NCI-H748 (cell line): ENCODE results near the gene LRFN3.
"Not testable (repeated sequence)": the region's sequence is repeated elsewhere in the genome, so short reads cannot be mapped to it uniquely, and the experiment has no call there.

ENCODE experiments used
- DNase-seq: peaks from one replicate; lab custom pipeline; 2025; ENCODE audit not compliant: unreplicated experiment; lab: John Stamatoyannopoulos, UW

Gene LRFN3

DNA sequence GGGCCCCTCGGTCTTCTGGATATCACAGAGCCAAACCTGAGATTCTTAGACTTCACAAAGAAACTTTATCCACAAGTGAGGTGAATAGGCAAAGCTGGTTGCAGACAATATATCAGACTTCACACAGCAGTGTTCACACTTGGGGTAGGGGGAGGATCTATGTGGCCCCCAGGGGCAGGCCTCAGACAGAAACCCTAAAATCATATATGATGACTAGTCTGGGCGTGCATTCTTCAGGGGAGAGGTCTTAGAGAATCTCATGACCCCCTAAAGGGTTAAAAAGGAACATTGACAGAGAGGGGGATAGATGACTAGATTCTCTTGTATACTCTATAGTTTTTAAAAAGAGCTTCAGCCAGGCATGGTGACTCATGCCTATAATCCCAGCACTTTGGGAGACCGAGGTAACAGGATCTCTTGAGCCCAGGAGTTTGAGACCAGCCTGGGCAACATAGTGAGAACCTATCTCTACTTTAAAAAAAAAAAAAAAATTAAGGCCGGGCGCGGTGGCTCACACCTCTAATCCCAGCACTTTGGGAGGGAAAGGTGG, 30.9 kb upstream of the LRFN3 start:
- DNase-seq = no peak

DNA sequence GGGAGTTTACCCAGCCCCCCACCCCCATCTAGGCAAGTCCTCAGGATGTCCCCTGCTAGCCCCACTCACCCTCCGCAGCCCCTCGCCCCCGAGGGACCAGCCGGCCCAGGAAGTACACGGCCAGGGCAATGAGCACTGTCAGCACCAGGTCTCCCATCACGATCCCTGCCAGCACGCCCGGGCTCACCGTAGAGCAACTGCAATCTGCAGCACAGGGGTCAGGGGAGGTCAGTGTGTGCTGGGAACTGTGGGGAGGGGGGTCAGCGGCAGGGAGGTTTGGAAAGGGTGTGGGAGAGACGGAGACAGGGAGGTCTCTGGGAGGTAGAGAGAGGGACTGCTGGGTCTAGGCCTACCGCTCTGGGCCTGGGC, 28.8 kb upstream of the LRFN3 start:
- no peak for DNase-seq

DNA sequence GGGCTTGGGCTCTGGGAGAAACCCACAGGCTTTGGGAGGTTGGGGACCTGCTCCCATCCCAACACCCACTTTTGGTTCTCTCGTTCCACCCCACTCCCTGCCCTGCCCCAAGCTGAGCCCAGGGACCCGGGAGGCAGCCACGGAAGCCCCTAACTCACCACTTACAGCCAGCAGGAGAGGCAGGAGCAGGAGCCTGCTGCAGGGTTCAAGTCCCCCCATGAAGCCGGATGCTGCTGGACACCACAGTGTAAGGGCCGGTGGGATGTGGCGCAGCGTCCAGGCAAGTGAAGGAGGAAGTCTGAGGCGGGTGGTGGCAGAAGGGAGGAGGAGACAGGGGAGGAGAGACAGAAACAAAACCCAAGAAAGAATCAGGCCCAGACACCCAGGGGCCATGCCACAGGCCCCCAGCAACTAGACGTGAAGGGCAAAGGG, 28.1 kb upstream of the LRFN3 start, which contains the start of gene TYROBP:
Gene TYROBP (minus strand): TSS at position 286 of the 432 bp plus-strand sequence. CDS start 67 bp downstream, at position 219.
- no peak for DNase-seq

DNA sequence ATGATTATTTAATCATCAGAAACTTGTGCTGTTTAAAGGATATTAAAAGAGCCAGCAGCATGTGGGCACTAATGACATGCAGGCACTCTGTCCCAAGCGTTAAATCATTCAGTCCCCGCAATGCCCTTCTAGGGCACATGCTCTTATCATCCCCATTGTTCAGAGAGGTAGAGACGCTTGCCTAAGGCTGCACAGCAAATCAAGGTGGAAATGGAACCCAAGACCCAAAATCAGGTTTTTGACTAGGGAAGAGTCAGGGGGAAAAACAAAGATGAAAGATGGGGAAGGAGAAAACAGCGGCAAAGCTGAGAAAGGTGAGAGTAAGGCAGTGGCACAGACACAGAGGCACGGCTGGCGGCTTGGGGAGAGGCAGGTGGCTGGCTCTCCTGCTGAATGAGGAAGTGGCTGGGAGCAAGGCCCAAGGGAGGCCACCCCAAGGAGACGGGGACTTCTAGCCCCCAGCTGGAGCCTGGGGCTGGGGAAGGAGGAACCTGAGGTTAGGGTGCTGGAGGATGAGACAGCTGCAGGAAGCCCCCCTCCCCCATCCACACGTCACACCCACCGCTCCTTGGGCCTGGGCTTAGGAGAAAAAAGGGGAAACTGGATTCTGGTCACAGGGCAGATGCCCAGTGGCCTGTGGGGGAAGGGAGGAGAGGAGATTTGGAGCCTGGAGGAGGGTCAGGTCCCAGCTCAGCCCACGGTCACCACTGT, 27.0 kb upstream of the LRFN3 start:
- no peak for DNase-seq

DNA sequence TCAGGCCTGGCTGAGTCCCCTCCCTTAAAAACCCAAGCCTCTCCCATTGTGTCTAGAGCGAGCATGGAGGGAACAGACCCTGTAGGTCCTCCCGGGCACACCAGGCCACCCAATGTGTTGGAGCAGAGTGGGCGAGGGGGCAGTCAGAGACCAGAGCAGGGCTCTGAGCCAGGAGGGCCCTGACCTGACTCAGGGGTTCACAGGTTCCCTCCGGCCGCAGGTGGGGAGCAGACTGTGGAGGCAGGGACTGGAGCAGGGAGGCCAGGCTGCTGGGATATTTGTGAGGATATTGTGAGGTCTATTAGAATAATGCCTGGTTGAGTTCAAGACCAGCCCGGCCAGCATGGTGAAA, 26.5 kb upstream of the LRFN3 start:
- DNase-seq = no peak

DNA sequence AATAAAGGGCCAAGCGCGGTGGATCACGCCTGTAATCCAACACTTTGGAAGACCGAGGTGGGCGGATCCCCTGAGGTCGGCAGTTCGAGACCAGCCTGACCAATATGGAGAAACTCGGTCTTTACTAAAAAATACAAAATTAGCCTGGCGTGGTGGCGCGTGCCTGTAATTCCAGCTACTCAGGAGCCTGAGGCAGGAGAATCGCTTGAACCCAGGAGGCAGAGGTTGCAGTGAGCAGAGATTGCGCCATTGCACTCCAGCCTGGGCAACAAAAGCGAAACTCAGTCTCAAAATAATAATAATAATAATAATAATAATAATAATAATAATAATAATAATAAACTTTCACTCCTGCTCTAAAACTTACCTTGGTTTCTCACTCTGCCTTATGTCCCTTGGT, 25.8 kb upstream of the LRFN3 start:
- DNase-seq = not testable (repeated sequence)

DNA sequence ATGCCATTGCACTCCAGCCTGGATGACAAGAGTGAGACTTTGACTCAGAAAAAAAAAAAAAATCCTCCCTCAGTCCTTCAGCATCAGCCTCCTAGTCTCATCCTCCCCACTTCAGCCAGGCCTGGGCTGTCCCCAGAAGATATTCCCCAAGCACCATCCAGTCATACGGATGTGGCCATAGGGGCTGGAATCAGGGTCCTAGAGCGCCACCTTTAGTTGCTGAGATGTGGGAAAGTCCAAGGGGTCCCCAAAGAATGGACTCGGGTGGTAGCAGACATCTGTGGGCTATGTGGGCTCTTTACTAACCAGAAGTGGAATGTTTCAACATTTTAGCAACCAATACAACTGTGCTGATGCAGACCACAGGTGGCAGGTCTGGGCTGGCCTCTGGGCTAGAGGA, 25.0 kb upstream of the LRFN3 start:
- peak; percentile 36 for DNase-seq

DNA sequence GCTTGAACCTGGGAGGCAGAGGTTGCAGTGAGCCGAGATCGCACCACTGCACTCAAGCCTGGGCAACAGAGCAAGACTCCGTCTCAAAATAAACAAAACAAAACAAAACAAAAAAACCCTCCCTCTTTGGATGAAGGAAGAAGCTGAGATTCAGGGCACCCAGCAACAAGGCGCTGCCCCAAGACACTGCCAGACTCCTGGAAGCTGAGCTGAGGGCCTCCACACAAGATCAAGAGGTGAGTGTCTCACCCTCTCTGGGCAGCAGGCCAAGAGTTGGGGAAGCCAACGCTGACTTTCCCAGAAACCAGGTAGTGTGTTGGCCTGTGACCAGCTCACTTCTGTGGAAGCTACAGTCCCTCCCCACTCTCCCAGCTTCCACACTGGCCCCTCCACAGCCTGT, 24.4 kb upstream of the LRFN3 start:
- DNase-seq = no peak

DNA sequence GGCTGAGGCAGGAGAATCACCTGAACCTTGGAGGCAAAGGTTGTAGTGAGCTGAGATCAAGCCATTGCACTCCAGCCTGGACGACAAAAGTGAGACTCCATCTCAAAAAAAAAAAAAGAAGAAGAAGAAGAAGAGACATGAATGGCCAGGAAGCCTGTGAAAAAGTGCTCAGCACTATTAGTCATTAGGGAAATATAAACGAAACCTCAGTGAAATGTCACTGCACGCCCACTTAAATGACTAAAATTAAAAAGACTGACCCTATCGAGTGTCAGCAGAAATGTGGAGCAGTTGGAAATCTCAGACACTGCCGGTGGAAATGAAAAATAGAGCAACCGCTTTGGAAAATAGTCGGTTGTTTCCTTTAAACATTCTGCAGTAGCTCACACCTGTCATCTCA, 22.6 kb upstream of the LRFN3 start:
- no peak for DNase-seq

DNA sequence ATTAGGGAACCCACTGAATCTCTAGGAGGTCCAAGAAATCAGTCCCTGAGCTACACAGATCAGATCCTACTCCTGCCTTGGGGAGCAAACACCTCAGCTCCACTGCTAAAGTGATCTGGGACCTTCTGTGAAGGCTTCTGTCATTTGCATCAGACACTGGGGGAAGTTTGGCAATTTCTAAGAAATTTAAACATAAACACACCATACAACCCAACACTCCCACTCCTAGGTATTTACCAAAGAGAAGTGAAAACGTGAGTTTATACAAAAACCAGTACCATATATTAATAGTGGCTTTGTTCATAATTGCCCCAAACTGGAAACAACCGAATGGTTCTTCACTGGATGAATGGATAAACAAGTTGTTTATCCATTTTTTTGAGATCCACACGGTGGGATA, 20.7 kb upstream of the LRFN3 start:
- DNase-seq = no peak

DNA sequence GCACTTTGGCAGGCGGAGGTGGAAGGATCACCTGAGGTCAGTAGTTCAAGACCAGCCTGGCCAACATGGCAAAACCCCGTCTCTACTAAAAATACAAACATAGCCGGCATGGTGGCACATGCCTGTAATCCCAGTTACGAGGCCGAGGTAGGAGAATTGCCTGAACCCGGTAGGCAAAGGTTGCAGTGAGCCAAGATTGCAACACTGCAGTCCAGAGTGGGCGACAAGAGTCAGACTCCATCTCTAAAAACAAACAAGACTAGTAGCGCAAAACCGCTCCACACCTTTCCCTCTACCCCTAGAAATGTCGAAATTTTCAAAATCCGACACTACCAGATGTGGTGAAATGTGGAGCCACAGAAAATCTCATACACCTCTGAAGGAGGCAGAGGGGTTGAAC, 16.9 kb upstream of the LRFN3 start:
- DNase-seq = no peak

DNA sequence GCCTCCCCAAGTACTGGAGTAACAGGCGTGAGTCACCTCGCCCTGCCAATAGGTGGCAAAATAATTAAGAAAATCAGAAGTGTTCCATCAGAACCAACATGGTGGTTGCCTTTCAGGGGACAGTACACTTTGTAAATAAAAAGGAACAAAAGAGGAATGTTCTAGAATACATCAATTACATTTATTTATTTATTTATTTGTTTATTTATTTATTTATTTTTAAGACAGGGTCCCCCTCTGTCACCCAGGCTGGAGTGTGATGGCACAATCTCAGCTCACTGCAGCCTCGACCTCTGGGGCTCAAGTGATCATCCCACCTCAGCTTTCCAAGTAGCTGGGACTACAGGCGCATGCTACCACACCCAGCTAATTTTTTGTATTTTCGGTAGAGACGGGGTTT, 15.2 kb upstream of the LRFN3 start:
- no peak for DNase-seq

DNA sequence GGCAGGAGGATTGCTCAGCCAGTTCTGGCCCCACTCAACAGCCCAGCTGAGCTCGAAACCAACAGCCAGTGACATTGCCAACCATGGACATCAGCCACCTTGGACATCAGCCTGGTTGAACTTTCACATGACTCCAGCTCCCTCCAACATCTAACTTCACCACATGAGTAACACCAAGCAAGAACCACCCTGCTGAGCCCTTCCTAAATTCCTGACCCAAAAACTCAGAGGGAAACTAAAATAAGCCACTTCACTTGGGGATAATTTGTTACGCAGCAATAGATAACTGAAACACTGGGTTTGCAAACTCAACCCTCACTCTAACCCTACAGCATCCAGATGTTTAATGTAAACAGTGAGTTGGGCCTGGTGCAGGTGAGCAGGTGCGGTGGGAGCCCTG, 10.7 kb upstream of the LRFN3 start:
- no peak for DNase-seq

DNA sequence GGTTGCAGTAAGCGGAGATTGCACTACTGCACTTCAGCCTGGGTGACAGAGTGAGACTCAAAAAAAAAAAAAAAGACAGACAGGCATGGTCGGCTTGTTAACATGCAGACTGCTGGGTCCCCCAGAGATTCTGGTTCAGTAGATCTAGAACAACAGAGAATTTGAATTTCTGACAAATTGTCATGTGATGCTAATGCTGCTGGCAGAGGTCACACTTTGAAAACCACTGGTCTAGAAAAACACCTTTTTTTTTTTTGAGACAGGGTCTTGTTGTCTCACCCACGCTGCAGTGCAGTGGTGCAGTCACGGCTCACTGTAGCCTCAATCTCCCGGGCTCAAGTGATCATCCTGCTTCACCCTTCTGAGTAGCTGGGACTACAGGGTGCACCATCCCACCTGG, 7.7 kb upstream of the LRFN3 start:
- no peak for DNase-seq

DNA sequence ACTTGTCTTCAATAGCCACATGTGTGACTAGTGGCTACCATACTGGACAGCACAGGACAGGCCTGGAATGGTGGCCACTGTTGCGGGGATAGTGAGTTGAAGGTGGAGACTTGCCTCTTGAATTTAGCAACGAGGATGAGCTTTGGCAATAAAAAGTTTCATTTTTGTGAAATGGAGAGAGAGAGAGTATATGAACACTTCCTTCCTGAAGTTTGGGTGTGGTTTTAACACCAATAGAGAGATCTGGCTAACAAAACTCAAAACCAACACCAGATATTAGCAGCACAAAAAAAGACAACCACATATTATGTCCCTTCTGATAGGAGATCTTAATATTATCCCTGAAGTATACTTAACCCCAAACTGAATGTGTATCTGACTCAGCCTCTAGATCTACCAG, 6.3 kb upstream of the LRFN3 start:
- DNase-seq = no peak

DNA sequence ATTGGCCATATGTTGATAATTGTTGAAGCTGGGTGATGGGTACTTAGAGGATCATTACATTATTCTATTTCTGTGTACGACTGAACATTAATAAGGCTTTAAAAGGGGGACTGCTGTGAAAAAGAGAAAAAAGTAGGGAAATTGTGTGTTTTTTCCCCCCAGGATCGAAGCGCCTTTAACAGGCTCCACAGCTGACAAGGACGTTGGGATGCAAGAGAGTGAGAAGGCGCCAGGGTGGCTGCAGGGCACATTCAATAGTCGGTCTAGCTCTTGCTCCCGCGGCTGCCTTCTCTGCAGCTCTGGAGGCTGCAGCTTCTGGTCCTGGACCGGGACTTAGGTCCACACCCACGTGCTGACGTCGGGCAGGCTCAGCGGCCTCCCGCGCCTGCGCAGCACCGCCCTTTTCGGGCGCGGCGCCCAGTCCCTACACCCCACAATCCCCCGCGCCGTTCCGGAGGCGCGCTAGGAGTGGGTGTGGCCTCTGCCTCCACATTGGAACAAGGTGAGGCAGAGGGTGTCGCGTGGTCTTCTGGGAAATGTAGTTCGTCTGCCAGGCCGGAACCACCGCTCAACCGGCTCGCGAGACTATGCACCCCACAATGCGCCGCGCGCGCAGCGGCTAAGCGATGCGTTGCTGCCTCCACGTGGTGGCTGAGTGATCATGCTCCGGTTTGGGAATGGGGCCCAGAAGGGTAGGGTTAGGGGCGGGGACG, 4.9 kb upstream of the LRFN3 start:
- DNase-seq = peak; percentile 100

DNA sequence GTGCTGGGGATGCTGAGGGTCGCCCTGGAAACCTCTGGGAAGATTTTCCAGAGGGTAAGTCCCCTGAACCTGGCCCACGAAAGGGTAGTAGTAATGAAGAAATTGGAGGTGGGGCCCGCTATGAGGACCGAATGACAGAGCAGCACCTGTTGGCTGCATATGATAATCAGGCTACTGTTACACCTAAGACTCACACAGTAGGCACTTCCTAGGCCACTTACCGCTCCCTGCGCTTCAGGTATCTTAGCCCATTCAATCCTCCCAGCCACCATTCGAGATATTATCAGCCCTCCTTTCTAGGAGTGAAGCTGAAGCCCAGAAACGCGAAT, 4.3 kb upstream of the LRFN3 start:
- DNase-seq = no peak

DNA sequence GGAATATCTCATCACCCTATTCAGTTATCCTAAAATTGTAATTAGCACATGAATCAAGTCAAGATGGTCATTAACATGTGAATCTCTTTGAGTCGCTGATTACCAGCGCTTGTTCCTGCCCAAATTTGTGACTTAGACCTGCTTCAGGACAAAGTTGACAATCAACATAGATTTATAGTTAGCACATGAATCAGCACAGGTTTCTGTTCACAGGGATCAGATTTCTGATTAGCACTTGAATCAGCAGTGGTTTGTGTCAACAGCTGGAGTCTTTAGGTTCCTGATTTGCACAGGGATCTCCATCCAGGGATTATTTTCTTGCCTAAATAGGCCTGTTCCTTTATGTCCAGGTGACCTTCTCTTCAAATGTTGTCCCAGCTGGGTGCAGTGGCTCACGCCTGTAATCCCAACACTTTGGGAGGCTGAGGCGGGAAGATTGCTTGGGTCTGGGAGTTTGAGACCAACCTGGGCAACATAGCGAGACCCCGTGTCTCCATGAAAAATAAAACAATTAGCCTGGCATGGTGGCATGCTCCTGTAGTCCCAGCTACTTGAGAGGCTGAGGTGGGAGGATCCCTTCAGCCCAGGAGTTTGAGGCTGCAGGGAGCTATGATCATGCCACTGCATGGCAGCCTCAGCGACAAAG, 3.8 kb upstream of the LRFN3 start:
- DNase-seq = no peak

DNA sequence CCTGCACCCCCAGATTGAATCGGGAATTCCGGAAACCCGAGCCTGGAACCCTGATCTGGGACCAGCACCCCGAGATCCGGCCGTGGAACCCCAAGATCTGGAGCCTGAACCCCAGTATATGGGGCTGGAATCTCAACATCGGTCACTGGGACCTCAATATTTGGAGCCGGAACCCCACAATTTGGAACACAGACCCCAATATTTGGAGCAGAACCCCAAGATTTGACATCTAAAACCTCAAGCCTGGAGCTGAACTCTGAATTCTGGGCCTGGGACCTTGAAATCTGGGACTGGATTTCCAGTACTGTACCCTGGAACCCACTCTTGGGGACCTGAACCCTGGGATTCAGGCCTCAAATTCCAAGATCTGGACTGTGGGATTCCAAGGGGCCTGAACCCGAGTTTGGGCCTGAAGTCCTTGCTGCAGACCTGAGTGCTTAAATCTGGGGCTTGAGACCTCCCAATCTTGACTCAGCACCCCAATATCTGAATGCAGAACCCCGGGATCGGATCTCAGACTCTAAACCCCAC, 629 bp downstream of the LRFN3 start:
- DNase-seq = peak; percentile 28

DNA sequence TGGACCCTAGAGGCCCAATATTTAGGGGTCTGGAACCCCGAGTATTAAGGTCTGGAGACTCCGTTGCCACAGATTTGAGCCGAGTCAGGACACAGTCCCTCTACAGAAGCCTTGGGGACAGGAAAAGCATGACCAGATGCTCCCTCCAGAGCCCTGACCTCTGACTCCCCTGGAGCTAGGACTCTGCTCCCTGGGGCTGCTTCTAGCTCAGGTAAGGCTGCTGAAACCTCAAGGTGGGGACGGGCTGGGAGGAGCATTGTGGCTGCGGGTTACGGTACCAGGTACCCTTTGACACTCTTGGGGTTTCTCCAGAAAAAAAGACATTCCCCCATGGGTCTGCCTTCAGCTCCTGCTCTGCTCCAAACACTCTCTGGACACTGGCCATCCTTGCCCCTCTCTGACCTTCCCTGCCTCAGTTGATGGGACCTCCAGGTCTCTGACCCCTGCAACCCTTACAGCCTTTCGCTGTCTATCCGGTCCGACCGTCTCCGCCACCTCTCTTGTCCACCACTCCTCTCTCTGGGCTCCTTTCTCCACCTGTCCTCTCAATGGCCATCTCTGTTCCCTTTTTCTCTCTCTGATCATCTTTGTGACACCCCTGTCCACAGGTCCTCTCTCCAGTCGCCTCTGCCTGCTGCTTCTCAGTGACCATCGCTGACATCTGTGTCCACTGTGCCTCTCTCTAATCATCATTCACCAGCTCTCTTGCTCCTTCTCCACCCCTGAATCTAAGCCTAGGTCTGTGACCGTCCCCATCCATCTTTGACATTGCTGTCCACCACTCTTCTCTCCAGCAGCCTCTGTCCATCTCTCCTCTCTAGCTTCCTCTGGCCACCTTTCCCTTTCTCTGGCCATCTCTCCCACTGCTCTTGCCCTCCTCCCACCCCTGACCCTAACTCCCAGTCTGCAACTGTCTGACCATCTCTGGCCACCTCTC, 1.4 kb downstream of the LRFN3 start:
- DNase-seq = peak; percentile 30
